Mesothelial cell of epicardium (in vitro differentiated cells): ENCODE data around the gene KSR1. TPM values are rescaled to one million over a fixed set of nuclear protein-coding genes. Genes with fewer than 3 reads are reported as not detected.
A peak's percentile ranks its signal among the peaks of the same experiment; 100 is the strongest.

Source experiments
- DNase-seq, 2 experiments: peaks; one replicate each; pipeline ENCODE4 v3.0.0; 2021; ENCODE audit warnings: low spot score in 2 of 2; ENCODE audit not compliant: unreplicated experiment in 2 of 2
- H3K27ac Mint-ChIP-seq: 2 replicates; pipeline ENCODE4 v1.8.0; 2021; ENCODE audit warnings: mixed read lengths
- H3K27me3 Mint-ChIP-seq: 2 replicates; pipeline ENCODE4 v1.8.0; 2021; ENCODE audit warnings: low read depth, mixed read lengths
- H3K36me3 Mint-ChIP-seq: 2 replicates; pipeline ENCODE4 v1.8.0; 2021; ENCODE audit warnings: mixed read lengths
- H3K4me1 Mint-ChIP-seq: 2 replicates; pipeline ENCODE4 v1.8.0; 2021; ENCODE audit warnings: mixed read lengths
- H3K4me3 Mint-ChIP-seq: 2 replicates; pipeline ENCODE4 v1.8.0; 2021; ENCODE audit warnings: mild to moderate bottlenecking, moderate library complexity, mixed read lengths
- H3K9me3 Mint-ChIP-seq: 2 replicates; pipeline ENCODE4 v1.8.0; 2021; ENCODE audit warnings: mixed read lengths
- total RNA-seq: library from RNA; stranded (reverse); gene quantifications from 3 replicates; pipeline ENCODE4 v1.2.1, GENCODE V29; 2021
- TF ChIP-seq, protein P1 (sequence below): fragments of 200-600 bp; sonication (generic); IDR thresholded peaks from one replicate; pipeline ENCODE4 v1.5.0; 2021; ENCODE audit warnings: antibody characterized with exemption; ENCODE audit not compliant: unreplicated experiment

KSR1 gene
- total RNA-seq, 1 donor from 2014 or later: 69.4 TPM

DNA sequence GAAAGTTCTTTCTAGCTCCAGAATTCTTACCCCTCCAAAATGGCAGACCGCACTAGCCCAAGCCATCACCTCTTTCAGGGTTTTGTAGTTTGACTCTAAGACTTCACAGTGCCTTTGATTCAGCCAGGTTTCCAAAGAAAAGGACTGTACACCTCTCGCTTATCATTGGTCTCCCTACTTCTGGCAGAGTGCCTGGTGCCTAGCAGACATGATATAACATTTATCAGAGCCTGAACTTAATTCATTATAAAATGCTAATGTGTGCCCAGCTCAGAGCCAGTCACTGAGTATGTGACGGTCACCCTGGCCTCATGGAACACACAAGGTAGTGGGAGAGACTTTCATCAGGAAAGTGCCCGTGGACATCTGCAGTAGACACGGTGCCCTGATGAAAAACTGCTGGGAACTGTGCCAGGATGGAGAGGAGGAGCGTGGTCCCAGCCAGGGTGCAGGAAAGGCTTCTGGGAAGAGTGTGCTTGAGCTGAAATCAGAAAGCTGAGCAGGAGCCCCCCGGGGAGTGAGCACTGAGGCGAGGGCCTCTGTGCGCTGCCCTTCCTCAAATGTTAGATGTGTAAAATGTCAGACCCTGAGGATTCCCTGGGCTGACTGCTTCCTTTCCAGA, 140.4 kb downstream of the KSR1 start:
- Mint-ChIP-seq H3K4me1 (peaks cover 12% of the 10 kb centered on the region), H3K9me3 (no peaks in the 10 kb centered on the region), H3K4me3 (no peak overlapping the region), H3K36me3 (peaks cover 10% of the 10 kb centered on the region), H3K27ac (peak overlapping the region; percentile 13), H3K27me3 (no peaks in the 10 kb centered on the region)
- TF ChIP-seq, protein P1, sequence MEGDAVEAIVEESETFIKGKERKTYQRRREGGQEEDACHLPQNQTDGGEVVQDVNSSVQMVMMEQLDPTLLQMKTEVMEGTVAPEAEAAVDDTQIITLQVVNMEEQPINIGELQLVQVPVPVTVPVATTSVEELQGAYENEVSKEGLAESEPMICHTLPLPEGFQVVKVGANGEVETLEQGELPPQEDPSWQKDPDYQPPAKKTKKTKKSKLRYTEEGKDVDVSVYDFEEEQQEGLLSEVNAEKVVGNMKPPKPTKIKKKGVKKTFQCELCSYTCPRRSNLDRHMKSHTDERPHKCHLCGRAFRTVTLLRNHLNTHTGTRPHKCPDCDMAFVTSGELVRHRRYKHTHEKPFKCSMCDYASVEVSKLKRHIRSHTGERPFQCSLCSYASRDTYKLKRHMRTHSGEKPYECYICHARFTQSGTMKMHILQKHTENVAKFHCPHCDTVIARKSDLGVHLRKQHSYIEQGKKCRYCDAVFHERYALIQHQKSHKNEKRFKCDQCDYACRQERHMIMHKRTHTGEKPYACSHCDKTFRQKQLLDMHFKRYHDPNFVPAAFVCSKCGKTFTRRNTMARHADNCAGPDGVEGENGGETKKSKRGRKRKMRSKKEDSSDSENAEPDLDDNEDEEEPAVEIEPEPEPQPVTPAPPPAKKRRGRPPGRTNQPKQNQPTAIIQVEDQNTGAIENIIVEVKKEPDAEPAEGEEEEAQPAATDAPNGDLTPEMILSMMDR: no peak
- no peak for DNase-seq

DNA sequence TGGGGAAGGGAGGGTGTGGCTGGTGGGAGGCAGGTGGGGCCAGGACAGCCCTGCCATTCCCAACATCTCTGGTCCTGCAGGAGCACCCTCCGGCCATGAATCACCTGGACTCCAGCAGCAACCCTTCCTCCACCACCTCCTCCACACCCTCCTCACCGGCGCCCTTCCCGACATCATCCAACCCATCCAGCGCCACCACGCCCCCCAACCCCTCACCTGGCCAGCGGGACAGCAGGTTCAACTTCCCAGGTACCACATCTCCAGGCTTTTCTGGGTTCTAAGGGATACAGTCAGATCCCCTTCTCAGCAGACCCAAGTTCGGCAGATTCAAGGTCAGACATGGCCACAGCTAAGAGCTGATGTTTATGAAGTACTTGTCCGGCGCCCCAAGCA, 140.9 kb downstream of the KSR1 start:
- Mint-ChIP-seq H3K36me3 (peaks cover 10% of the 10 kb centered on the region), H3K27me3 (no peaks in the 10 kb centered on the region), H3K9me3 (no peaks in the 10 kb centered on the region), H3K4me3 (no peak overlapping the region), H3K27ac (no peak overlapping the region), H3K4me1 (peaks cover 12% of the 10 kb centered on the region)
- DNase-seq: no peak
- TF ChIP-seq, protein P1: no peak

DNA sequence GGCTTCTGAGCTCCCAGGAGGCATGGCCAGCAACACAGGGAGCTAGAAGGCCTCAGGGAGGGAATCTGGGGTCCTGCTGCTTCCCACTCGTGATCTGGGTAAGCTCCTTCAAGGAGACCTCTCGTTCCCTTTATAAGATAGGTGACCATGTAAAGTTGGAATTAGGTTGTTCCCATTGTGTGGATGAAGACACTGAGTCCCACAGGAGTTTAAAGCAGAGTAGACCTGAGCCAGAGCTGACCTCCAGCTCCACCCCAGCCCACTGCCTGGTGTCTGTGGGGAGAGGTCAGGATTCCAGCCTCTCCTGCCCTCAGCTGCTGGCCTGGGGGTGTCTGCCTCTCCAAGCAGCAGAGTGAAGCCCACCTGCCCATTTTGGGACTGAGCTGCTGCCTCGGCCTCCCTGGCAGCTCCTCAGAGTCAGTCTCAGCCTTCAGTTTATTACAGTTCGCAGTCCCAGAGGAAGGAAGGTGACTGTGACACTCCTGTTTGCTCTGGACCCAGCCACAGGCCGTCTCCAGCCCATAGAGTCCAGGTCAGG, 141.6 kb downstream of the KSR1 start:
- no peaks in the 10 kb centered on the region for H3K9me3 Mint-ChIP-seq
- no peak overlapping the region for H3K4me3 Mint-ChIP-seq
- TF ChIP-seq, protein P1: no peak
- H3K36me3 Mint-ChIP-seq: peaks cover 10% of the 10 kb centered on the region
- no peak overlapping the region for H3K27ac Mint-ChIP-seq
- H3K27me3 Mint-ChIP-seq: no peaks in the 10 kb centered on the region
- DNase-seq: no peak
- H3K4me1 Mint-ChIP-seq: peaks cover 12% of the 10 kb centered on the region

DNA sequence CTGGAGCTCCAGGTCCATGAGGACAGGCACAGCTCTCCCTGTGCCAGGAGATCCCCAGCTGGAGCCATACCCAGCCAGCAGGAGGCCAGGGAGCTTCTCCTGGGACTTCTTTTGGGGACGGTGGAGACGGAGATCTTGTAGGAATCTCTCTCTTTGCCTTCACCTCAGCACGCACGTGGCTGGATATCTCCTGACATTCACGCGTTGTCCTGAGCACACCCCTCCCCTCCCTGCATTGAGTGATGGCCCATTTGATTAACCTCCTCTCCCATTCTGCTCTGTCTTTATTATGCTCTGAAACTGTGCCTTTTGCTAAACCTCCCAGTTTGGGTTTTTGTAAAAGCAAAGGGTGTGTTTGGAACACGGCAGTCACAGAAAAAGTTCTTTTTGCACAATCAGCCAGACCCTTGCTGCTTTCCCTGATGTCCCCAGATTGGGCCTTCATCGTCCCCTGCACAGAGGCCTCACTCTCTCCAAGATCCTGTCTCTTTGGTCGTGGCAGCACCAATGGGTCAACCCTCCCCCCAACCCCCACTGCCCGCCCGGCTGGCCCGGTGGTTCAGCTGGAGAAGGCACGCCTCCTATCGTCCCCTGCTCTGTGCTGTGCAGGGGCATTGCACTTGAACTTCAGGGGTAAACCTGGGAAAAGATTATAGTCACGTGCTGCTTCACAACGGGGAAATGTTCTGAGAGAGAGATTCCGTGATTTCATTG, 142.2 kb downstream of the KSR1 start:
- Mint-ChIP-seq H3K4me3 (no peak overlapping the region), H3K36me3 (peaks cover 10% of the 10 kb centered on the region), H3K4me1 (peaks cover 12% of the 10 kb centered on the region), H3K27ac (no peak overlapping the region), H3K27me3 (no peaks in the 10 kb centered on the region), H3K9me3 (no peaks in the 10 kb centered on the region)
- no peak for DNase-seq
- TF ChIP-seq, protein P1: no peak

DNA sequence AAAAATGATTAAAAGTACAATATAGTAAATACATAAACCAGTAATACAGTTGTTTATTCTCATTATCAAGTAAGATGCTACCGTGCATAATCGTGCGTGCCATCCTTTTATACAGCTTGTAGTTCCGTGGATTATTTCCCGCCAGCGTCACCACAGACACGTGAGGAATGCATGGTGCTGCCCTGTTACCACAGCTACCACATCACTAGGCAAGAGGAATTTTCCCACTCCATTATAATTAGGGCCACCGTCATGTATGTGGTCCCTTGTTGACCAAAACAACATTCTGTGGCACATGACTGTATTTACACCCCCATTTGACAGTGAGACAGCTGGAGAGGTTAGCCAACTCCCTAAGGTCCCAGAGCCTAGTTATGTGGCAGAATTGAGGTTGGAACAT, 144.2 kb downstream of the KSR1 start:
- H3K27me3 Mint-ChIP-seq: no peaks in the 10 kb centered on the region
- peaks cover 7% of the 10 kb centered on the region for H3K36me3 Mint-ChIP-seq
- TF ChIP-seq, protein P1: no peak
- no peak overlapping the region for H3K27ac Mint-ChIP-seq
- no peak overlapping the region for H3K4me3 Mint-ChIP-seq
- H3K4me1 Mint-ChIP-seq: peaks cover 12% of the 10 kb centered on the region
- no peaks in the 10 kb centered on the region for H3K9me3 Mint-ChIP-seq
- DNase-seq: no peak
